Measurements from ENCODE around the gene JPH2.

GRCh38 chr20:44123251-44123650 is 63.7 kb downstream of the JPH2 start:
- TF ChIP-seq CTCF (conservative IDR thresholded peaks at IDR 0.05; ENCODE audit: low read depth, low read length) (no peak), POLR2A (IDR thresholded peaks at IDR 0.05; ENCODE audit: low read depth, low read length) (no peak), RAD21 (IDR thresholded peaks at IDR 0.05; ENCODE audit: low read length) (no peak), RFX5 (IDR thresholded peaks at IDR 0.05; ENCODE audit: low read depth, low read length) (no peak), MAFK (IDR thresholded peaks at IDR 0.05; ENCODE audit: low read depth, low read length) (no peak), SMC3 (IDR thresholded peaks at IDR 0.05; ENCODE audit: low read depth, low read length) (no peak), USF2 (IDR thresholded peaks at IDR 0.05; ENCODE audit: low read depth, low read length) (no peak), NFE2L2 (IDR thresholded peaks at IDR 0.05; ENCODE audit: low read depth, low read length) (no peak), RCOR1 (IDR thresholded peaks at IDR 0.05; ENCODE audit: insufficient replicate concordance, low read length) (no peak), MAZ (IDR thresholded peaks at IDR 0.05; ENCODE audit: borderline replicate concordance, low read depth, low read length) (no peak), MXI1 (IDR thresholded peaks at IDR 0.05; ENCODE audit: borderline replicate concordance, low read depth, low read length) (no peak), ELK1 (IDR thresholded peaks at IDR 0.05; ENCODE audit: borderline replicate concordance, low read depth, low read length) (no peak)
